ENCODE measurements around the gene IGFBP5.
A peak's percentile ranks its signal among the peaks of the same experiment; 100 is the strongest.

Gene IGFBP5

DNA sequence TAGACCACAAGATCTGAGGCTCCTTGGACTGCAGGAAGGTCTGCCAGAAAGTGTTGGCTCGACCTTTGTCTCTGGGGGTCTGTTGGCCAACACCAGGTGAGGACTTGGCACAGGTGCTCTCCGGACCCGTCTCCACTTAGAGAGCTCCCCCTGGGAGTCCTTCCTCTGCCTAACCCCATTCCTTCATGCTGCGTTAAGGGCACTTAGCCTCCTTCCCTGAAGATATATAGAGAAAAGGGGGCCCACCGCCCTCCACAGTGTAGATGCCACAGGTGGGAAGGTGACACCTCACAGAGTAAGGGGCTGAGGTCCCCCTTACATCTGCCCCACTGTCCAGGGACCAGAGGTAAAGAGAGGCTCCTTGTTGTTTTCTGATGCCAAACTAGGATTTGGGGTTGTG, 8.2 kb downstream of the IGFBP5 start:
- no peak for DNase-seq

DNA sequence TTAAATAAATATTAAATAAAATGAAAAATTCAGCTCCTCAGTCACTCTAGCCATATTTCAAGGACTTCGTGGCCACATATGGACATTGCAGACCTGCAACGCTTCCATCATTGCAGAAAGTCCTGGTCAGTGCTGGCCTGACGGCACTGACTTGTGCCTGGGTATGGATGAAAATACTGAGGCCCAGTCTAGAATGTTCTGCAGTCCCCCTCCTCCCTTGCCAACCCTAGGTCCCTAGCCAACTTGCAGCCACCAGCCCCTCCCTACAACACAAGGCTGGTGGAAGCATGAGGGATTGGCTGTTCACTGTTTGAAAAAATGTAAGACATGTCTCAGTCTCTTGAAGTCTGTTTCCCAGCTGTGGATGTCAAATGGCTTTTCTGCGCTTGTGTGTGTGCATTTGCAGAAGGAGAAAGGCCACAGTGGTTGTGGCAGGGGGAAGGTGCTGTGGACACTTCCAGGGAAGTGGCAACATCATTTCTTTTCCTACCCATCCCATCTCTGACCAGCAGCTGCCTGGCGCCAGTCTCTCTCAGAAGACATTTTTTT, 9.9 kb downstream of the IGFBP5 start:
- no peak for DNase-seq

DNA sequence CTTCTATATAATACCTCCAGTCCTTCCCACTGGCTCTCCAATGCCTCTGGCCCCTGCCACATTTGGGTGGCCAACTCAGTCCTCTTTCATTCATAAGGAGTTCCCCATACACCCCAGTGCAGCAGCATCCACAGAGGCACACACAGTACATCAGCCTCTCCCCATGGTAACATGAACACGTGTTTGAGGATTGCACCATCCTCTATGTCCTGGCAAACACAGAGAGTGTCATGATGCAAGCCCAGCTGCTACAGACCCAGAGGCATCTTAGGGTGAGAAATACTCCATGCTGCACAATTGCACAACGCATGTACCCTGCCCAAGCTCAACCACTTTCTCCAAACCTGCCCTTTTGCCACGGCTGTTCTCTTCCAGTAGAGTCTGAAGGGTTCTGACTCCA, 11.5 kb downstream of the IGFBP5 start:
- DNase-seq = no peak

DNA sequence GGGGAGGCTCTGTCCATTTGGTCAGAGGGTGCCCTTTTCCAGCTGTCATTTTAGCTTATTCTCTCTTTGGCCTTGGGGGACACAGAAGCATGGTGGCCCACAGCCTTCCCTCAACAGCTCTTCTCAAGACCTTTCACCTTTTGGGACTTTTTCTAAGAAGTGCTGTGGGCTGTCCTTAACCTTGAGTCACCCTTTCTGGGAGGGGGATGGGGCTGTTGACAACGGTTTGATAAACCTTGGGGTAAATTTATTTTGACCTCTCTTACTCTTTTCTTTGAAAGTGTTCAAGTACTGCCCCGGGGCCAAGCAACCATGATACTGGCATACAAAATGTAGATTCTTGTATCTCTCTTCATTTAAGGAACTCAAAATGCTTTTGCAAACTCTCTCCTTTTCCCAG, 13.7 kb downstream of the IGFBP5 start:
- DNase-seq = no peak

DNA sequence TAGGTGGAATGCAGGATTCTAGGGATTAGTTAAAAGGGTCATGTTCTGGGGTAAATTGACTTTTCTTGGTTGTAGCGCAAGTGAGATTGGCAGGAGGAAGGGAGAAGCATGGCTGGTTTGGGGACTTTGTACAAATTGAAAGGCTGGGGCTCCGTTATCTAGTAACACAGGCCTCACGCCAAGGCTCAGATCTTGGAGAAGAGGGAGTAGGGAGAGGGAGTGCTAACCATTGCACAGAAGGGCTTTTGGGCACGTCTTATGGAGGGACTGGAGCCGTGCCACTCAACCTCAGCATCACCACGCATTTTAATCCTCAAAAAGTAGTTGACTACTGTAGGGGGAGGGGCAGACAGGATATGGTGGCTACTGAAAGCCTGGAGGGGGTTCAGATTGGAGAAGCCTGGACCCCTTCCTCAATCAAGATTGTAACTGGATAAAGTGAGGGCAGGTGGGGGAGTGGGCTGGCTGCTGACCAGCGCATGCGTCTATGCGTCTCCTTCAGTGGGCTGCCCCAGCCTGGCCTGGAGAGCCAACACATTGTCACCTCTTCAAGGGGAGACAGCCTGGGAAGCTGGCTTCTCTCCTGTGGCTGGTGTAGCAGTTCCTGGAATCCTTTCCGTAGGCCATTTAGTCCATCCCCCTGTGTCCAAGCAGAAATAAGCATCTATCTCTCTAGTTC, 14.3 kb downstream of the IGFBP5 start:
- no peak for DNase-seq

DNA sequence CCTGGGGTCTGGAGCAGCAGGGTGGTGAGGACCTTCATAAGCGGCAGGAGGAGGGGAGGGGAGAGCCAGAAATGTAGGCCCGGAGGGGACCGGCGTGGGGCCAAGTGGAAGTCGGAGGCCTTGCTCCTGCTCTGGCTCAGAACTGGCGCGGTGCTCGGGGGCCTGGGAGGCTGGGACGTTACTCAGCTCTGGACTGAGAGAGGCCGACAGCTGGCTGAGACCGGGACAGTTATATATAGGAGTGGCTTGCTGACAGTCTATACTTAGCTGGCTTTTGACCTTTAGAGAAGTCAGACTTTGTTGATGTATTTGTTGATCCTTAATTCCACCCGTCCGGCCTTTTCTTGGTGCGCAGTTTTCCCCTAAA, 15.7 kb downstream of the IGFBP5 start:
- DNase-seq = no peak

DNA sequence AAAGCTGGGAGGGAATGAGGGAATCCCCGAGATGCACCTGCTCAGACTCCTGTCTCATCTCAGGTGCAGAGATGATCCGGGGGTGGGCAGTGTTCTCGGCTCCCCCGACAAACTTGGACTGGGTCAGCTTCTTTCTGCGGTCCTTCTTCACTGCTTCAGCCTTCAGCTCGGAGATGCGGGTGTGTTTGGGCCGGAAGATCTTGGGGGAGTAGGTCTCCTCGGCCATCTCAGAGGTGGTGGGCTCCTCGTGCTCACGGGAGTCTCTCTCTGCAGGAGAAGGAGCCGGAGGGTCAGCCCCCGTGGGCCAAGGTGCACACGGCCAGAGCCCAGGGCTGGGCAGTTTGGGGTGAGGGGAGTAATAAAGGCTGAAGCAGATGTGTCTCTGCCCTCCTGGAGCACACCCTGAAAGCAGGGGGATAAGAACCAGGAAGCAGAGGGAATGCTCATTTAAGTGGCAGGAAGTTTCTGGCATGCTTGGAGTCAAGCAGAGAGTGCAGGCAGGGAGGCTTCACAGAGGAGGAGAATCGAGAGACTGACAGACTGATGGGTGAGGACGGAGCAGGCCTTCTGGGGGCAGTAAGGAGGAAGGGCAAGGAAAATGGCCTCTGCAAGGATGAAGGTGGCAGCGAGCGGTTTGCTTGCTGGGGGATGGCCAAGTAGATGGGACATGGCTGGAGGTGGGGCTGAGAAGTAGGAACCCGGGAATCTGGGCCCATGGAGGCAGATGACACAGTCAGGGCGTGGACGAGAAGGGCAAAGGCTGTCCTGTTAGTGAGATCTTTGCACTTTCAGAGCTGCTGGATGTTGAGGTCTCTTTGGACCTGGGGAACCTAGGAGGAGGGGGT, 16.3 kb downstream of the IGFBP5 start:
- no peak for DNase-seq

DNA sequence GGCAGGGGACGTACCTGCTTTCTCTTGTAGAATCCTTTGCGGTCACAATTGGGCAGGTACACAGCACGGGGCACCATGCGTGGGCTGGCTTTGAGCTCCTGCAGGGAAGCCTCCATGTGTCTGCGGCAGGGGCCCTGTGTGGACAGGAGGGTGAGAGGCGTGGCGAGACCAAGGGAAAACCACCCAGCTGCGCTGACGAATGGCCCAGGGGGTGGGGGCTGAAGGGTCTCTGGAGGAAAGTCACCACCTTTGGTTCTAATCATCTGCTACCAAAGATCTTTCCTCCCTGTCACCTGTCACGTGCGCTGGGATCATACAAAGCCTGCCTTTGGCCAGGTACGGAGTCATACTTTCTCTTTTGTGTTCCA, 17.3 kb downstream of the IGFBP5 start:
- no peak for DNase-seq

DNA sequence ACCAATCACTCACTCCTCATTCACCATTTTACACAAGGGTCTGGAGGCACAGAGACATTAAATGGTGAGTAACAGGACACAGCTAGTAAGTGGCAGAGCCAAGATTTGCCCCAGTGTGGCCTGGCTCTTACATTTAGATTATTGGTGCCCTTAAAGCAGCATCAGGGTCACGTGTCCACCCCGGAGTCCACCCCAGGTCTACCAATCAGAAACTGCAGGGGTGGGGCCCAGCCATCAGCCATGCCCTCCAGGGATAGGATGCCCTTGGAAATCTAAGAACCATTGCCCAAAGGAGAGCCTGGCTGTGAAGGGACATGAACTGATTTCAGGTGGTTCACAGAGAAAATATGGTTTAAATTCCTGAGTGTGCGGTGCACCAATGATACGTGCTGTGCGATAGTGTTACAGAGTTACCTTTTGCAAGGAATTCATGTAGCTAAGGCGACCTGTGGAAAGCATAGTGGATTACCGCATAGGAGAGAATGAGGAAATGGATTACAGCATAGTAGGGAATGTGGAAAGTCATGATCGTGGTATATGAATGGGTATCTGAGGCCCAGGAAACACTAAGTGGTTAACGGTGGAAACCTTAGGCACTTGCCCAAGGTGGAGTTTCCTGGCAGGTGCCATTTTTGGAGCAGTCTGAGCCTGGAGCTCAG, 17.8 kb downstream of the IGFBP5 start:
- DNase-seq = no peak

DNA sequence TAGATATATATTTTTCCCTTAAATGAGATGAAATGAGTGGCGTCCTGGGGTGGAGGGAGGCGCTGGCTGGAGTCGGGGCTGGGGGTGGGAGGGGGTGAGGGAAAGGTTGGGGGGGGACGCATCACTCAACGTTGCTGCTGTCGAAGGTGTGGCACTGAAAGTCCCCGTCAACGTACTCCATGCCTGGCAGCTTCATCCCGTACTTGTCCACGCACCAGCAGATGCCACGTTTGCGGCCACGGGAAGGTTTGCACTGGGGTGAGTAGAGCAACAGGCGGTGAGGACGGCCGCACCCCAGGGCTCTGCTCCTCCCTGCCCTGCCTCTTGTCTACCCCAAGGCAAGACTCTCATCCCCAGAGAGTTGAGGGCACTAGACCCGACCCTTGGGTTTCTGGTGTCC, 18.7 kb downstream of the IGFBP5 start:
- no peak for DNase-seq

DNA sequence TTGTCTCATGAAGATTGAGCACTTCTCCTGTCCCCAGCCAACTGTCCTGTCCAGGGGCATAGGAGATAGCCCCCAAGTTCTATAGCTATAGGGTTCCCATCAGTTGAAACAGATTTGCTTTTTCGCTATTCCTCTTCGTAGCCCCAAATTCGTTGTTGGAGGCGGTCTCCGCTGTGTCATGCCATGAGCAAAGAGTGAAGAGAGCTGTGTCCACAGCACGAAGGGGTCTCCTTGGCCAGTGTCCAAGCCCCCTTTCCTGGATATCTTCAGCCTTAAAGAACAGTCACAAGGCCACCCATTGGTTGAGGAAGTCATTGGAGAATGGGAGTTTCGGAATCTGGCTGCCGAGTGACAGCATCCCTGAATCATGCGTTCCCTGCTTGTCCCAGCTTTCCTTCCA, 21.0 kb downstream of the IGFBP5 start:
- DNase-seq = no peak

DNA sequence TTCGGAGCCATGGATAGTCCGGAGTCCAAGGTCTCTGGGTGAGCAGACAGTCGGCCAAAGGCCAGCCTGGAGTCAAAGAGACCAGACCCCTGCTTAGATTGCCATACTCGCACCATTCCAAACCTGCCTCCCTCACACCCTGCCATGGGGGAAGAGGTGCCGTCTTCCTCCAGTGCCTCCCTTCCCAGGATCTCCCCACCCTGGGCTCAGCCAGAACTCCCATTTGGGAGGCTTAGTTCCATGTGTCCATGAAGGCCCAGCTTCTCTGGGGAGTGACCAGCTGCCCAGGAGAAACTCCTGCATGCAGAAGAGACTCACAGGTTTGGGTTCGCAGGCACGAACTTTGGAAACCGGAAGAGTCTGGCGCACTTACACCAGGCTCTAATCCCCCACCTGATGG, 21.7 kb downstream of the IGFBP5 start:
- DNase-seq = no peak

DNA sequence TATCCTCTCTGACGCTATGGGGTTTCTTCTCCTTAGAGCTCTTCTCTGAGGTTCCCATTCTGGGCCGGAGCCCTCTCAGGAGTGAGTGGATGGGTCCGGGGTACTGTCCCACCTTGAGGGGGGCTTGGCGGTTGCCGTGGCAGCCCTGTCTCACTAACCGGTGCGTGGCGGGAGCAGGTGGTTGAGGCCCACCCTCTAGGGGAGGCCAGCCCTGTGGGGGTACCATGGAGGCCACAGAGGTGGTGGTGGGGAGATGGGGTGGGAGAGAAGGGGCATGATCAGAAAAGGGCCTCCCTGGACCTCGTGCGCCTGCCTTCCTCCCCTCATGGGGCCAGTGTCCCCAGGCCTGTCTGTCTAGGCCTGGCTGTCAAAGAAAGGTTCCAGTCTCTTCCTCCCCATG, 22.3 kb downstream of the IGFBP5 start:
- DNase-seq = no peak

DNA sequence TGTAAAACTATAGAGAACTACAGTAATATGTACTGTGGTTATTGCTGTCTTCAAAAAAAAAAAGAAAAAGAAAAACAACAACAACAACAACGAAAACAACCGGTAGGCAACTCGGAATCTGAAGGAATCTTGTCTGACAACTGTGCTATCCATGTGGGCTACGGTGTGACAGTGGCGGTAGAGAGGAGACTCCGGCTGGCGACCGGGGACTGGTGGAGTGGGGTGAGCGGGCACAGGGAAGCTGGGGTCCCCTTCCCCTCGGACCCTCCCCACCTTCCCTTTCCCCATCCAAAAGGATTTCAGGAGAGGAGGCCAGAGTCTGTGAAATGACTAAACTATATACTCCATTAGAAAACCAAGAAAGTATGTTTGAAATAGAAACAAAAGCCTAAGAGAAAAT, 22.9 kb downstream of the IGFBP5 start:
- DNase-seq = no peak

DNA sequence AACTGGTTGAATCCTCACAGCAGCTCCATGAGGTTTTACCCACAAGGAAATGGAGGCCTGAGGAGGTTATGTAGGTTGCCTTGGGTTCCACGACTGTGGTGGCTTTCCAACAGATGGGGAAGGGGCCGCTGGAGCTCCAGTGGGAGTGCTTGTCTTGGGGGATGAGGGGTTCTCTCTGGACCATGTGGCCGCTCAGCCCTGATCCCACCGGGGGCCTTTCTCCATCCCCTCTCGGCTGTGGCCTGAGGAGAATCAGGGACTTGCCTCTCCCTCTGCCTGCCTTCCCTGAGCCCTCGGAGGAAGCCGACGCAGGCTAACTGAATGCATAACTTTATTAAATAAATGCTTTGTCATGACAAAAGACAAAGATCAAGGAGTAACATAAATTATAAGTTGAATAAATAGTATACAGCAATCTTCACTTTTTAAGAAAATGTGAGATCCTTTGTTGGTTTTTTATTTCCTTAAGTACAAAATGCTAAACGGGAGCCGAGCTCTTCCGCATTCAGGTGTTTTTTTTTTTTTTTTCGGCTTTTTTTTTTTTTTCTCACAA, 23.5 kb downstream of the IGFBP5 start:
- DNase-seq = no peak

DNA sequence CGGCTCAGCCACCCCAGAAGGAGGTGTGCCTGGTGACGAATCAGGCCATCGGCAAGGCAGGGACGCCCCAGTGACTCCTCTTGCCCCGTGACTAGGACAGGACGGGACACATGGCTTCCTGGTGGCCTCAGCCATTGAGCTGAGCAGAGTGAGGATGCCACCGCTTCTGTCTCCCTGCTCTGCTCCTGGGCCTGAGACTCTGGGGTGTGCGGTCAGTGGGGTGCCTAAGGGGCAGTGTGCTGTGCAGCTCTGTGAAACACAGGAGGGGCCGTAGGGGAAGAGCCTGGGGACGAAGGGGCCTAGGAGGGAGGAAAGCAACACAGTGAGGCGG, 24.3 kb downstream of the IGFBP5 start:
- DNase-seq = no peak

DNA sequence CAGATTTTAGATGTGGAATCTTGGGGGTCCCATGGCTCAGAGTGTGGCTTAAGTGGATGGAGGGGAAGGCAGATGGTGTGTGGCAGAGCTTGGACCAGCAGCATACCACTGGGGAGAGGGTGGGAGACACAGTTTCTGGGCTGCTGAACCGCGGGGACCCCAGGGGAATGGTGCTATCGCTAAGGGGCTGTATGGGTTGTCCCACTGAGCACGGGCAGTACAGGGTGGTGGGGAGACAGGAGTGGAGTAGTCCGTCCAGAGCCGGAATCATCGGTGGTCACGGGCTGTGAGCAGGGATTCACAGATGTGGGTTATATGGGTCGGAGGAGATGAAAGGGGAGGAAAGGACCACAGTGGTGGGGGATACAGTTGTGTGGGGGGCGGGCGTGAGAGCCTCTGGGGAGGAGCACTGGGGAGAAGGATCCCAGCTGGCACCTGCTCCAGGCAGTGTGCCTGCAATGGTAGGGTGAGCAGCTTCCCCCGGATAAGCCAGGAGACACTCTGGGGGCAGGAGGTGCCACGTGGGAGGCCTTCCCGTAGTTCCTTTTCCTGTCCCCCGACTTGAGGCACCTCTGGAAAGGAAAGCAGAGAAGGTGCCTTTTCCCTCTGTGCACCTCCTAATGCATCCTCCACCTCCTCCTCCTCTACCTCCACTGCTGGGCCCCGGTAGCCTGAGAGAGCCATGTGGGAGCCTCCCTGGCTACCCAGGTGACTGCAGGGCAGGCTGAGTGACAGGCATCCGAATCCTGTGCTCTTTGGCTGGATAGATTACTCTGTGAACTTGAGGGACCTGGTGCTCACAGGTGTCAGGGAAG, 24.9 kb downstream of the IGFBP5 start:
- no peak for DNase-seq

DNA sequence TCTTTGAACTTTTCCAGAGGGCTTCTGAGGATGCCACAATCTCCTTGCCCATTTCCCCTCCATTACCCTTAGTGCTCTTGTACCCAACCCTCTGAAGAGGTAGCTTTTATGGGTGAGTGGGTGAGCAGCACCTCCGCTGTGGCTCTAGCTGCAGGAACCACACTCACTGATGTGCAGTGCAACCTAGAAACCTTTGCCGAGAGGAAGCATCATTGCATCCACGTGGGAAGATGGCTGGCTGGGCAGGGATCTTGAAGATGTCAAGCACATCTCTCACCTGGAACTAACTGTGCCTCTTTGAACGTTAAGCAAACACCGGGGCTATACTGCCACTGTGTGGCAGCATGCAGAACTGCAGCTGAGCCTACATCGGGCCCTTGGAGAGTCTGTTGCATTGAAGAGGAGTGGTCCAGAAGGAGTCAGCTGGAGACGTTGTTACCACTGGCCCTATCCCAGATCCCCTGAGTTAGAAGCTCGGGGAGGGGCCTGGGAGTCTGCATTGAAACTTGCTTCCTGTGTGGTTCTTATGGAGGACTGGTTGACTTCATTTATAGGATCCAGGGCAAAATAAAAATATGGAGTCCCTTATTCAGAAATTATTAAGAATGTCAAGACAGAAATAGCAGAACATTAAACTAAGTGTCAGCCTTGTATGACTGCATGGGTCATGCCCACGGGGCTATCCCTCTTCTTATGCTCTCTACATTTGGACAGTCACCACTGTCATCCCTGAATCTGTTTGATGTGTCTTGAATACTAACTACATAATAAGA, 28.7 kb downstream of the IGFBP5 start:
- peak; percentile 88 for DNase-seq

DNA sequence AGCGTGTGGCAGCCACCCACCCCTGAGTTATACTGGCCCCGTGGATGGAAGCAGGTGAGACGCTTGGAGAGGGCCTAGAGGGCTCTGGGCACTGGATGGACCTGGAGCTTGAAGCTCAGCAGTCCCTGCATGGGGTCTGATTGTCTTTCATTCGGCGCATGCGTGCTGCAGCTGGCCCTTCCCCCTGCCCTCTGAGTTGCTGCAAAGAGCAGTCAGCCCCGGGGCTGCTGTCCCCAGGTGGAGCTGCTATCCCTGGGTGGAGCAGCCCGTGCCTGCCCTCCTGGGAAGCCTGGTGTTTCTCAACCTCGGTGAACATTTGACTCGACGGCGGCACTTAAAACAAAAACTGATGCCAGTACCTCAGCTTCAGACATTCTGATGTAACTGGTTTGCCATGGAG, 29.6 kb downstream of the IGFBP5 start:
- DNase-seq = no peak

DNA sequence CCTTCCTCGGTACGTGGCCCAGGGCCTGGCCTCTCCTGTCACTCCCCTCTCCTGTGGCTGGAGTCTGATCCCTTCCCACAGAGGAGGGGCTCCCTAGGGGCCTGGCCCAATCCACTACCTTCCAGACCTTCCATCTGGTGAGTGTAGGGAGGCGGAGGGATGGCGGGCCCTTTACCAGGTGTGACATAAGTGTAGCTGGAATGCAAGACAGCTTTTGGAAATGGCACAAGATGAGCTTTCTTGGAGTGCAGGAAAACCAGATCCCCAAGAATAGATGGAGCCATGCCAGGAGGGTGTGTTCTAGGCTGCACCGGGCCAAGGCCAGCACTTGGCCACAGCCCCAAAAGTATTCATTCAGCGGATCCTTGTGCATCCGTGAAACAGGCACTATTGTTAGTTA, 30.1 kb downstream of the IGFBP5 start:
- DNase-seq = no peak

DNA sequence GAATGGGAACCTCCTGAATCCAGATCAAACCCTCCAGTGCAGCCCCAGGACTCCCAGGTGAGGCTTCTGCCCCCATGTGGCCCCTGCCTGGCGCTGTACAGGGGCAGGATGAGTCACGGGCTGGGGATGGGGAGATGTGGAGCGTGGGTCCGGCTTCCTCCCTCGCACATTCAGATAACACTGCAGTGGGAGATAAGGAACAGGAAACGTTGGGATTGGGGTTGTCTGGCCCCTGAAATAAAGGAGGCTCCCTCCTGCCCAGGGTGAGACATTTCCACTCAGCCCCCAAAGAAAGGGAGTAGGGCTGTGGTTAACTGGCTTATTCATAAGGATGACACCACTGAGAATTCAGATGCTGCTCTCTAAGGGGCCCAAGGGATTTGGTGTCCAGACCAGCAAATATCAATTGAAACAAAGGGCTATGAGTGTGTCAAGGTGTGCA, 30.7 kb downstream of the IGFBP5 start:
- DNase-seq = no peak

DNA sequence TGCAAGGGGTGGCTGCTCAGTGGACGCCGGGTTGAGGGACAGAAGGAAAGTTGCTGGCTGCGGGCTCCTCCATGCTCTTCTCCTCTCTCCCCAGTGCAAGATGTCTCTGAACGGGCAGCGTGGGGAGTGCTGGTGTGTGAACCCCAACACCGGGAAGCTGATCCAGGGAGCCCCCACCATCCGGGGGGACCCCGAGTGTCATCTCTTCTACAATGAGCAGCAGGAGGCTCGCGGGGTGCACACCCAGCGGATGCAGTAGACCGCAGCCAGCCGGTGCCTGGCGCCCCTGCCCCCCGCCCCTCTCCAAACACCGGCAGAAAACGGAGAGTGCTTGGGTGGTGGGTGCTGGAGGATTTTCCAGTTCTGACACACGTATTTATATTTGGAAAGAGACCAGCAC, 31.5 kb downstream of the IGFBP5 start:
- DNase-seq = no peak
